Measurements from ENCODE around the gene CNTRL. TPM values are rescaled to one million over a fixed set of nuclear protein-coding genes. Genes with fewer than 3 reads are reported as not detected.

Gene CNTRL
- polyA plus RNA-seq, 1 experiment, result 3.6 TPM

DNA sequence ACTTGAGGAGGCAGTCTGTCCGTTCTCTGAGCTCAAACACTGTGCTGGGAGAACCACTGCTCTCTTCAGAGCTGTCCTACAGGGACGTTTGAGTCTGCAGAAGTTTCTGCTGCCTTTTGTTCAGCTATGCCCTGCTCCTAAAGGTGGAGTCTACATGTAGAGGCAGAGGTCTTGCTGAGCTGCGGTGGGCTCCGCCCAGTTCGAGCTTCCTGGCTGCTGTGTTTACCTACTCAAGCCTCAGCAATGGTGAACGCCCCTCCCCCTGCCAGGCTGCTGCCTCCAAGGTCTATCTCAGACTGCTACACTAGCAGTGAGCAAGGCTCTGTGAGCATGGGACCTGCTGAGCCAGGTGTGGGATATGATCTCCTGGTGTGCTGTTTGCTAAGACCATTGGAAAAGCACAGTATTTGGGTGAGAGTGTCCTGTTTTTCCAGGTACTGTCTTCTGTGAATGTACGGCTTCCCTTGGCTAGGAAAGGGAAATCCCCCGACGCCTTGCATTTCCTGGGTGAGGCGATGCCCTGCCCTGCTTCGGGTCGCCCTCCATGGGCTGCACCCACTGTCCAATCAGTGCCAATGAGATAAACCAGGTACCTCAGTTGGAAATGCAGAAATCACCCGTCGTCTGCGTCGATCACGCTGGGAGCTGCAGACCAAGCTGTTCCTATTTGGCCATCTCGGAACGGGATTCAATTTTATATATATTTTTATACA lies 58.5 kb downstream of the CNTRL start:
- no peak for DNase-seq (ENCODE audit: low read depth)
- Histone ChIP-seq H3K27me3 (ENCODE audit: control insufficient read depth, insufficient read depth, low read length) (no peaks in the 10 kb centered on the region), H3K36me3 (ENCODE audit: control insufficient read depth, insufficient read depth, low read length) (no peaks in the 10 kb centered on the region), H3K4me3 (ENCODE audit: low read depth, low read length) (no peak overlapping the region)
- no peak for TF ChIP-seq CTCF (IDR thresholded peaks at IDR 0.05; ENCODE audit: insufficient read depth, low read depth, low read length)
- ChIA-PET CTCF (interaction anchor here (0.6 kb wide), 1 partner anchor 153 kb away, joined by 7 read pairs; no protein-coding TSS in a partner anchor), POLR2A (no interaction called here)

DNA sequence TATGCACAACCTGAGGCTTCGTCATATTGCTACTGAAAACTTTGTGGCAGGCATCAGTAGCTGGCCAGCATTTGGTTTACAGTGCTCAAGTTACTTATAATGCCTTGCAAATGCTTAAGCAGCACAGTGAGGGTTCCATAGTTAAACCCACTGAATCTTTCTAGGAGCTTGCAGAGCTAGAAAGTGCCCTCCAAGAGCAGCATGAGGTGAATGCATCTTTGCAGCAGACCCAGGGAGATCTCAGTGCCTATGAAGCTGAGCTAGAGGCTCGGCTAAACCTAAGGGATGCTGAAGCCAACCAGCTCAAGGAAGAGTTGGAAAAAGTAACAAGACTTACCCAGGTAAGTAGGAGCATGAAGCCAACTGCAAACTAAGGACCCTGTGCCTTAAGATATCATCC lies 60.9 kb downstream of the CNTRL start:
- Histone ChIP-seq H3K36me3 (ENCODE audit: control insufficient read depth, insufficient read depth, low read length) (no peaks in the 10 kb centered on the region), H3K4me3 (ENCODE audit: low read depth, low read length) (no peak overlapping the region), H3K27me3 (ENCODE audit: control insufficient read depth, insufficient read depth, low read length) (no peaks in the 10 kb centered on the region)
- POLR2A ChIA-PET, result no interaction called here
- no peak for DNase-seq (ENCODE audit: low read depth)
- CTCF ChIA-PET, result interaction anchor here (1.0 kb wide), 1 partner anchor 14 kb away, joined by 3 read pairs; no protein-coding TSS in a partner anchor
- TF ChIP-seq CTCF (IDR thresholded peaks at IDR 0.05; ENCODE audit: insufficient read depth, low read depth, low read length), result no peak

GRCh38 chr9:121138561-121138960 lies 63.8 kb downstream of the CNTRL start:
- Histone ChIP-seq H3K4me3 (ENCODE audit: low read depth, low read length) (no peak overlapping the region), H3K27me3 (ENCODE audit: control insufficient read depth, insufficient read depth, low read length) (no peaks in the 10 kb centered on the region), H3K36me3 (ENCODE audit: control insufficient read depth, insufficient read depth, low read length) (no peaks in the 10 kb centered on the region)
- no peak for TF ChIP-seq CTCF (IDR thresholded peaks at IDR 0.05; ENCODE audit: insufficient read depth, low read depth, low read length)
- ChIA-PET POLR2A (no interaction called here), CTCF (interaction anchor here (0.6 to 2.4 kb wide), 3 partner anchors 31 to 260 kb away, joined by 3 to 6 read pairs (median 5); no protein-coding TSS in a partner anchor)
- no peak for DNase-seq (ENCODE audit: low read depth)

DNA sequence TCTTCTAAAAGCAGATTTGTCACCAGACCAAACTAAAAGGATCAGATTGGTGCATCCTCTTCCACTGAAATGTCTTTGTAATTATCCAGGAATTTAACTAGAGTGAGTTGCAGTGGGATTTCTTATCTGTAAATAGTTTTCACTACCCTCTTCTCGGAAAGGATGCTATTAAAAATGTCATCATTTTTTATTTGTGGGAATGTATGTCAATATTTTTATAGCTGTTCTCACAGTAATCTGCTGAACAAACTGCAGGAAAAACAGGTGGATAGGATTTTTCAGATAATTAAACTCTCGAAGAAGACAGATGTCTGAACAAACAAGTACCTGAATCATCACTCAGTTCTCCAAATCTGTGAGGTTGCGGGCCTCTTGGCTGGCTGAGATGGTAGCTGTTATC lies 64.2 kb downstream of the CNTRL start:
- no peak for TF ChIP-seq CTCF (IDR thresholded peaks at IDR 0.05; ENCODE audit: insufficient read depth, low read depth, low read length)
- Histone ChIP-seq H3K36me3 (ENCODE audit: control insufficient read depth, insufficient read depth, low read length) (no peaks in the 10 kb centered on the region), H3K4me3 (ENCODE audit: low read depth, low read length) (no peak overlapping the region), H3K27me3 (ENCODE audit: control insufficient read depth, insufficient read depth, low read length) (no peaks in the 10 kb centered on the region)
- no peak for DNase-seq (ENCODE audit: low read depth)
- POLR2A ChIA-PET, result no interaction called here
- CTCF ChIA-PET, result interaction anchor here (1.5 to 2.4 kb wide), 2 partner anchors 30 to 79 kb away, joined by 3 to 6 read pairs; no protein-coding TSS in a partner anchor

GRCh38 chr9:121140162-121140561 lies 65.4 kb downstream of the CNTRL start:
- no peak for DNase-seq (ENCODE audit: low read depth)
- Histone ChIP-seq H3K36me3 (ENCODE audit: control insufficient read depth, insufficient read depth, low read length) (no peaks in the 10 kb centered on the region; the same call in 1 of the 2 replicates), H3K27me3 (ENCODE audit: control insufficient read depth, insufficient read depth, low read length) (no peaks in the 10 kb centered on the region), H3K4me3 (ENCODE audit: low read depth, low read length) (no peak overlapping the region)
- POLR2A ChIA-PET, result no interaction called here
- TF ChIP-seq CTCF (IDR thresholded peaks at IDR 0.05; ENCODE audit: insufficient read depth, low read depth, low read length), result no peak
- CTCF ChIA-PET, result interaction anchor here (2.4 kb wide), 1 partner anchor 29 kb away, joined by 6 read pairs; no protein-coding TSS in a partner anchor

All from BJ (cell line).